ENCODE results near the gene CDK16.

CDK16 gene

GRCh38 chrX:47193475-47194193 lies 24.8 kb upstream of the CDK16 start, which contains the start of gene UBA1:
UBA1 (plus strand) TSS chrX:47193829; CDS start chrX:47198803, 4,974 bp downstream.
- TF ChIP-seq CTCF (IDR thresholded peaks at IDR 0.05; ENCODE audit: low read depth, low read length): peak; percentile 76

GRCh38 chrX:47194194-47194787 lies 24.2 kb upstream of the CDK16 start:
- DNase-seq (ENCODE audit: extremely low read depth, low read depth): no peak

More at GRCh38 chrX:47193475-47194193, 24.8 kb upstream of the CDK16 start, which contains the start of gene UBA1:
- peak; percentile 92 for DNase-seq (ENCODE audit: extremely low read depth, low read depth)

GRCh38 chrX:47196098-47196497 lies 22.4 kb upstream of the CDK16 start:
- no peak for DNase-seq (ENCODE audit: extremely low read depth, low read depth)
- TF ChIP-seq CTCF (IDR thresholded peaks at IDR 0.05; ENCODE audit: low read depth, low read length): no peak

More at GRCh38 chrX:47194194-47194787, 24.2 kb upstream of the CDK16 start:
- no peak for TF ChIP-seq CTCF (IDR thresholded peaks at IDR 0.05; ENCODE audit: low read depth, low read length)

GRCh38 chrX:47197526-47197925 lies 21.0 kb upstream of the CDK16 start:
- DNase-seq (ENCODE audit: extremely low read depth, low read depth): no peak
- TF ChIP-seq CTCF (IDR thresholded peaks at IDR 0.05; ENCODE audit: low read depth, low read length): no peak

- TF ChIP-seq CTCF (IDR thresholded peaks at IDR 0.05; ENCODE audit: low read depth, low read length): no peak
- DNase-seq (ENCODE audit: extremely low read depth, low read depth): no peak
Observed at GRCh38 chrX:47198026-47198686, 20.3 kb upstream of the CDK16 start.

- no peak for DNase-seq (ENCODE audit: extremely low read depth, low read depth)
- no peak for TF ChIP-seq CTCF (IDR thresholded peaks at IDR 0.05; ENCODE audit: low read depth, low read length)
Observed at GRCh38 chrX:47198687-47199080, 19.8 kb upstream of the CDK16 start.

GRCh38 chrX:47199286-47199685 lies 19.2 kb upstream of the CDK16 start:
- no peak for TF ChIP-seq CTCF (IDR thresholded peaks at IDR 0.05; ENCODE audit: low read depth, low read length)
- no peak for DNase-seq (ENCODE audit: extremely low read depth, low read depth)

All from AG09319 (cell line).